Transverse colon (tissue), 4 donors: ENCODE measurements around the gene RAB36. TPM values are rescaled to one million over a fixed set of nuclear protein-coding genes. Genes with fewer than 3 reads are reported as not detected.

Experiments used
- DNase-seq: peaks from one replicate; pipeline ENCODE4 v3.0.0-alpha.2; 2019
- H3K27ac ChIP-seq, 4 donors: fragments of 200-600 bp; sonication (generic); 2 replicates each; pipeline ENCODE4 v1.5.1; 2016 to 2018; ENCODE audit warnings: inconsistent platforms in 4 of 4
- H3K27me3 ChIP-seq: fragments of 200-600 bp; sonication (generic); 2 replicates; pipeline ENCODE4 v1.5.1; 2017; ENCODE audit warnings: inconsistent platforms
- H3K36me3 ChIP-seq, 4 donors: fragments of 200-600 bp; sonication (generic); 2 replicates each; pipeline ENCODE4 v1.5.1; 2017 to 2019; ENCODE audit warnings: inconsistent platforms in 4 of 4
- H3K4me1 ChIP-seq, 4 donors: fragments of 200-600 bp; sonication (generic); 2 replicates each; pipeline ENCODE4 v1.5.1; 2017 to 2020; ENCODE audit warnings: inconsistent platforms in 4 of 4
- H3K4me3 ChIP-seq, 4 donors: fragments of 200-600 bp; sonication (generic); 1 replicate in 1 of 4; 2 replicates in 3 of 4; pipeline versions ENCODE4 v1.5.1 to v1.6.1; 2017 to 2019; ENCODE audit warnings: inconsistent platforms in 4 of 4
- H3K9me3 ChIP-seq, 2 donors: fragments of 200-600 bp; sonication (generic); 2 replicates each; pipeline ENCODE4 v1.5.1; 2017 to 2019; ENCODE audit warnings: inconsistent platforms in 2 of 2
- CTCF ChIP-seq, 5 experiments: fragments of 200-600 bp in 3 of 5; fragments of 450-650 bp in 2 of 5; sonication (generic) in 3 of 5; IDR thresholded peaks; 1 replicate in 2 of 5; 2 replicates in 3 of 5; pipeline ENCODE4 v1.5.1; 2016 to 2017; ENCODE audit warnings: antibody characterized with exemption in 5 of 5, inconsistent platforms in 3 of 5, mild to moderate bottlenecking in 2 of 5, moderate library complexity in 1 of 5
- EP300 ChIP-seq: sonication (generic); formaldehyde crosslinking; IDR thresholded peaks from one replicate; pipeline ENCODE4 v1.6.1; 2017; ENCODE audit warnings: antibody characterized with exemption, low read depth
- POLR2A ChIP-seq: fragments of 450-650 bp; IDR thresholded peaks from one replicate; pipeline ENCODE4 v1.6.1; 2016; ENCODE audit warnings: antibody characterized with exemption, mild to moderate bottlenecking, moderate library complexity
- POLR2AphosphoS5 ChIP-seq, 3 donors: sonication (generic); formaldehyde crosslinking; IDR thresholded peaks; one replicate each; pipeline ENCODE4 v1.6.1; 2016; ENCODE audit warnings: antibody characterized with exemption in 3 of 3
- WGBS, 2 donors: methylation state at CpG; one replicate each; pipeline ENCODE4 v1.1.5; 2018; ENCODE audit warnings: low coverage in 1 of 2; 5-methylcytosine and 5-hydroxymethylcytosine counted together
- in situ Hi-C, 4 donors: fragments of 200-750 bp; cut with MboI; loops; one replicate each; pipeline versions ENCODE4 v1.15.0 to v1.15.1; 2017; ENCODE audit warnings: low sequenced_read_pairs in 3 of 4, low pct_ligation_motif_present in 1 of 4, low pct_unique_long_range_greater_than_20kb in 1 of 4
- intact Hi-C: fragments of 100-400 bp; cut with DNase I; formaldehyde crosslinking; loops from one replicate; pipeline ENCODE4 v1.15.1; 2023; ENCODE audit warnings: low total_unique reads
- total RNA-seq, 4 donors: library from RNA; depleted of rRNA; stranded (reverse); fragments of >200 nt; gene quantifications; one replicate each; pipeline ENCODE4 v1.1.0, GENCODE V29; 2016

The RAB36 gene
- total RNA-seq, 4 donors from 2014 or later: 0.37 to 1.1 (median 0.82) TPM; not detected in 1

- Histone ChIP-seq H3K4me3 (no peak overlapping the region), H3K36me3 (no peaks in the 10 kb centered on the region), H3K4me1 (no peaks in the 10 kb centered on the region), H3K27me3 (no peaks in the 10 kb centered on the region), H3K9me3 (no peaks in the 10 kb centered on the region), H3K27ac (no peak overlapping the region)
- WGBS, 2 donors: 80 to 85% methylated on average over 1 to 18 of the region's 18 CpGs
- in situ Hi-C loops: no loop called here
- DNase-seq: no peak
- intact Hi-C loops: no loop called here
- TF ChIP-seq POLR2A: no peak
- no peak for TF ChIP-seq CTCF (IDR thresholded peaks at IDR 0.05)
- no peak for TF ChIP-seq EP300
- TF ChIP-seq POLR2AphosphoS5 (IDR thresholded peaks at IDR 0.05): no peak
These were observed 31.2 kb upstream of the RAB36 start for GRCh38 chr22:23113847-23114720.

GRCh38 chr22:23114721-23115020 is 30.6 kb upstream of the RAB36 start:
- WGBS, 2 donors: 88% methylated on average over 2 of the region's 2 CpGs; no CpG with 5 or more reads in 1 of the 2 donors
- TF ChIP-seq POLR2A (no peak), CTCF (IDR thresholded peaks at IDR 0.05) (no peak), POLR2AphosphoS5 (IDR thresholded peaks at IDR 0.05) (no peak), EP300 (no peak)
- in situ Hi-C loops: no loop called here

GRCh38 chr22:23115369-23115768 is 29.9 kb upstream of the RAB36 start:
- in situ Hi-C loops (no loop called here), intact Hi-C loops (no loop called here)
- WGBS, 2 donors: 50 to 88% methylated on average over 1 to 7 of the region's 7 CpGs
- DNase-seq: no peak
- Histone ChIP-seq H3K27me3 (no peaks in the 10 kb centered on the region), H3K27ac (no peak overlapping the region), H3K4me3 (no peak overlapping the region), H3K9me3 (no peaks in the 10 kb centered on the region), H3K36me3 (no peaks in the 10 kb centered on the region), H3K4me1 (no peaks in the 10 kb centered on the region)
- no peak for TF ChIP-seq POLR2AphosphoS5 (IDR thresholded peaks at IDR 0.05)
- TF ChIP-seq POLR2A: no peak
- TF ChIP-seq CTCF (IDR thresholded peaks at IDR 0.05): no peak
- no peak for TF ChIP-seq EP300

More at GRCh38 chr22:23114721-23115020, 30.6 kb upstream of the RAB36 start:
- no peaks in the 10 kb centered on the region for H3K36me3 ChIP-seq
- intact Hi-C loops: no loop called here
- no peak for DNase-seq
- H3K4me3 ChIP-seq: no peak overlapping the region
- no peaks in the 10 kb centered on the region for H3K27me3 ChIP-seq
- no peaks in the 10 kb centered on the region for H3K9me3 ChIP-seq
- no peaks in the 10 kb centered on the region for H3K4me1 ChIP-seq
- H3K27ac ChIP-seq: no peak overlapping the region

GRCh38 chr22:23115825-23116494 is 29.3 kb upstream of the RAB36 start:
- H3K27ac ChIP-seq: no peak overlapping the region
- no peaks in the 10 kb centered on the region for H3K4me1 ChIP-seq
- H3K4me3 ChIP-seq: no peak overlapping the region
- TF ChIP-seq POLR2A (no peak), EP300 (no peak), POLR2AphosphoS5 (IDR thresholded peaks at IDR 0.05) (no peak), CTCF (IDR thresholded peaks at IDR 0.05) (no peak)
- DNase-seq: no peak
- no peaks in the 10 kb centered on the region for H3K36me3 ChIP-seq
- no peaks in the 10 kb centered on the region for H3K9me3 ChIP-seq
- in situ Hi-C loops (no loop called here), intact Hi-C loops (no loop called here)
- WGBS, 2 donors: 77% methylated on average over 16 of the region's 18 CpGs; no CpG with 5 or more reads in 1 of the 2 donors
- no peaks in the 10 kb centered on the region for H3K27me3 ChIP-seq
